T-cell (primary cell): ENCODE results near the gene DLGAP1. TPM values are rescaled to one million over a fixed set of nuclear protein-coding genes. Genes with fewer than 3 reads are reported as not detected.

Source experiments
- ATAC-seq, 4 experiments: fragments of 200-7000 bp in 3 of 4; fragments of 150-1000 bp in 1 of 4; cut with Tn5 transposase; replicated peaks in 1 of 4; 1 replicate in 3 of 4; 2 replicates in 1 of 4; pipeline ENCODE4 v1.10.0; 2021; ENCODE audit warnings: moderate library complexity in 3 of 4, mild to moderate bottlenecking in 2 of 4, moderate number of reproducible peaks in 1 of 4
- CTCF ChIA-PET, 2 donors: fragments of 300-600 bp; sonication (Branson Sonifier 250); formaldehyde crosslinking; loops; one replicate each; lab custom pipeline; 2022; ENCODE audit warnings: antibody characterized with exemption in 2 of 2; lab: Charles Lee
- POLR2A ChIA-PET, 2 donors: fragments of 300-600 bp; sonication (Branson Sonifier 250); formaldehyde crosslinking; loops; one replicate each; lab custom pipeline; 2022; ENCODE audit warnings: antibody characterized with exemption in 2 of 2; lab: Charles Lee
- DNase-seq, 35 experiments: peaks; one replicate each; pipeline versions ENCODE4 v3.0.0 to v3.0.0-alpha.2; 2013 to 2023
- H3K27ac ChIP-seq: one replicate; pipeline ENCODE4 v1.5.1; 2013; ENCODE audit warnings: low read length
- H3K27me3 ChIP-seq, 2 experiments: replicated peaks in 1 of 2; 1 replicate in 1 of 2; 2 replicates in 1 of 2; pipeline versions ENCODE4 v1.6.1 to v1.7.0; 2013; ENCODE audit warnings: low read length in 1 of 2, mixed read lengths in 1 of 2; ENCODE audit not compliant: control insufficient read depth in 2 of 2, insufficient read depth in 2 of 2; ENCODE audit errors: extremely low read depth in 1 of 2
- H3K36me3 ChIP-seq, 2 donors: 1 replicate in 1 of 2; 2 replicates in 1 of 2; pipeline versions ENCODE4 v1.6.1 to v1.7.0; 2013; ENCODE audit warnings: low read length in 1 of 2; ENCODE audit not compliant: control insufficient read depth in 2 of 2, insufficient read depth in 1 of 2; ENCODE audit errors: extremely low read depth in 1 of 2
- H3K4me1 ChIP-seq, 2 experiments: 1 replicate in 1 of 2; 2 replicates in 1 of 2; pipeline versions ENCODE4 v1.6.1 to v1.7.0; 2013; ENCODE audit warnings: low read length in 2 of 2, mixed read lengths in 1 of 2; ENCODE audit not compliant: insufficient read depth in 2 of 2, control insufficient read depth in 1 of 2; ENCODE audit errors: extremely low read depth in 1 of 2
- H3K4me3 ChIP-seq, 2 donors: 1 replicate in 1 of 2; 2 replicates in 1 of 2; pipeline versions ENCODE4 v1.5.1 to v1.7.0; 2013; ENCODE audit warnings: mild to moderate bottlenecking in 2 of 2, low read length in 1 of 2, moderate library complexity in 1 of 2; ENCODE audit not compliant: control insufficient read depth in 1 of 2; ENCODE audit errors: extremely low read depth in 1 of 2
- H3K9me3 ChIP-seq: 2 replicates; pipeline ENCODE4 v1.7.0; 2013
- H3K27ac Mint-ChIP-seq, 2 donors: one replicate each; pipeline ENCODE4 v1.8.0; 2020 to 2021; ENCODE audit warnings: mild to moderate bottlenecking in 2 of 2, mixed read lengths in 2 of 2
- H3K27me3 Mint-ChIP-seq, 2 donors: one replicate each; pipeline ENCODE4 v1.8.0; 2021 to 2022; ENCODE audit warnings: mixed read lengths in 2 of 2
- H3K36me3 Mint-ChIP-seq: one replicate; pipeline ENCODE4 v1.8.0; 2021; ENCODE audit warnings: mixed read lengths
- H3K4me1 Mint-ChIP-seq, 3 donors: one replicate each; pipeline ENCODE4 v1.8.0; 2020 to 2022; ENCODE audit warnings: mixed read lengths in 3 of 3, mild to moderate bottlenecking in 1 of 3
- H3K4me3 Mint-ChIP-seq, 3 donors: one replicate each; pipeline ENCODE4 v1.8.0; 2020 to 2022; ENCODE audit warnings: mild to moderate bottlenecking in 3 of 3, mixed read lengths in 3 of 3, moderate library complexity in 3 of 3
- H3K9me3 Mint-ChIP-seq, 3 donors: one replicate each; pipeline ENCODE4 v1.8.0; 2020 to 2022; ENCODE audit warnings: mixed read lengths in 3 of 3
- WGBS: methylation state at CpG from one replicate; pipeline ENCODE4 v1.1.5; 2013; ENCODE audit warnings: missing lambda C conversion rate; ENCODE audit not compliant: insufficient coverage; 5-methylcytosine and 5-hydroxymethylcytosine counted together
- total RNA-seq, 35 experiments: library from RNA in 6 of 35; stranded (reverse) in 6 of 35; fragments of 120-200 nt in 1 of 35; gene quantifications; one replicate each; pipeline versions ENCODE4 v1.2.1 to v1.2.4 and lab custom pipeline; 2013 to 2026

Gene DLGAP1
- total RNA-seq, 5 donors from 2014 or later (not counting 1 experiment from before 2014, with no cell fraction given), result 0.25 to 1.8 (median 0.26) TPM

GRCh38 chr18:4271952-4272351 is 183.2 kb downstream of the DLGAP1 start:
- no peaks in the 10 kb centered on the region for H3K27me3 Mint-ChIP-seq
- no peaks in the 10 kb centered on the region for H3K9me3 ChIP-seq
- H3K36me3 Mint-ChIP-seq, result no peaks in the 10 kb centered on the region
- H3K9me3 Mint-ChIP-seq, result peaks cover 3 to 4% (median 4%) of the 10 kb centered on the region in 3 donors
- ATAC-seq (no peak), DNase-seq (no peak)
- H3K27ac Mint-ChIP-seq, result no peak overlapping the region
- no peak overlapping the region for H3K27ac ChIP-seq
- H3K4me1 Mint-ChIP-seq, result no peaks in the 10 kb centered on the region
- H3K27me3 ChIP-seq, result no peaks in the 10 kb centered on the region
- WGBS, result no CpG with 5 or more reads among the region's 2 CpGs
- ChIA-PET CTCF (no interaction called here), POLR2A (no interaction called here)
- H3K4me1 ChIP-seq, result no peaks in the 10 kb centered on the region
- H3K4me3 Mint-ChIP-seq, result no peak overlapping the region
- no peaks in the 10 kb centered on the region for H3K36me3 ChIP-seq
- H3K4me3 ChIP-seq, result no peak overlapping the region

- H3K27me3 Mint-ChIP-seq, result no peaks in the 10 kb centered on the region
- H3K4me1 ChIP-seq, result no peaks in the 10 kb centered on the region
- H3K27ac ChIP-seq, result no peak overlapping the region
- H3K36me3 ChIP-seq, result no peaks in the 10 kb centered on the region
- DNase-seq, result no peak
- ATAC-seq, result no peak
- H3K36me3 Mint-ChIP-seq, result no peaks in the 10 kb centered on the region
- POLR2A ChIA-PET, result no interaction called here
- no peak overlapping the region for H3K4me3 Mint-ChIP-seq
- WGBS, result no CpG with 5 or more reads among the region's 2 CpGs
- CTCF ChIA-PET, result no interaction called here
- no peaks in the 10 kb centered on the region for H3K4me1 Mint-ChIP-seq
- no peak overlapping the region for H3K4me3 ChIP-seq
- no peaks in the 10 kb centered on the region for H3K9me3 ChIP-seq
- H3K27ac Mint-ChIP-seq, result no peak overlapping the region
- no peaks in the 10 kb centered on the region for H3K27me3 ChIP-seq
- H3K9me3 Mint-ChIP-seq, result peaks cover 4 to 8% (median 7%) of the 10 kb centered on the region in 3 donors
Observed at GRCh38 chr18:4270988-4271387, 184.1 kb downstream of the DLGAP1 start.

DNA sequence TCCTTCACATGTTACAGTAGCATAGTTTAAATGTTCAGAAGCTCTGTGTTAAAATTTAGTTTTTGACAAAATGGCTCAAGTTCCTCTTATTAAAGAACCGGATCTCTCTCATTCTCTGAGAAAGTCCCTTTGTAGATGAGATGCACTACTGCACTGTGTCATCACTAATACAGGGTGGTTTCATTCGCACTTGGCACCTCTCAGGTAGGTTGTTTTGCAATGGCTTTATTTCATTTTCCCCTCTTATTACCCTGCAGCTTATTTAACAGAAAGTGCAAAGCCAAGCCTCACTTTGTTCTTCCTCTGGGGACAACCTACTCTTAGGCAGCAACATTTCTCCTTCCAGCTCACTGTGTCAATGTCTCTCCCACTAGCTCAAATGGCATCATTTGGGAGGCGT is 185.1 kb downstream of the DLGAP1 start:
- Mint-ChIP-seq H3K27me3 (no peaks in the 10 kb centered on the region), H3K4me3 (no peak overlapping the region), H3K27ac (no peak overlapping the region), H3K9me3 (peaks cover 4 to 9% (median 7%) of the 10 kb centered on the region in 3 donors), H3K4me1 (no peaks in the 10 kb centered on the region), H3K36me3 (no peaks in the 10 kb centered on the region)
- no peaks in the 10 kb centered on the region for H3K4me1 ChIP-seq
- no peaks in the 10 kb centered on the region for H3K27me3 ChIP-seq
- 20% methylated on average over 1 of the region's 3 CpGs for whole genome bisulfite sequencing
- H3K9me3 ChIP-seq, result no peaks in the 10 kb centered on the region
- H3K27ac ChIP-seq, result no peak overlapping the region
- ChIA-PET POLR2A (no interaction called here), CTCF (no interaction called here)
- no peak for ATAC-seq
- DNase-seq, result no peak
- no peak overlapping the region for H3K4me3 ChIP-seq
- H3K36me3 ChIP-seq, result no peaks in the 10 kb centered on the region

DNA sequence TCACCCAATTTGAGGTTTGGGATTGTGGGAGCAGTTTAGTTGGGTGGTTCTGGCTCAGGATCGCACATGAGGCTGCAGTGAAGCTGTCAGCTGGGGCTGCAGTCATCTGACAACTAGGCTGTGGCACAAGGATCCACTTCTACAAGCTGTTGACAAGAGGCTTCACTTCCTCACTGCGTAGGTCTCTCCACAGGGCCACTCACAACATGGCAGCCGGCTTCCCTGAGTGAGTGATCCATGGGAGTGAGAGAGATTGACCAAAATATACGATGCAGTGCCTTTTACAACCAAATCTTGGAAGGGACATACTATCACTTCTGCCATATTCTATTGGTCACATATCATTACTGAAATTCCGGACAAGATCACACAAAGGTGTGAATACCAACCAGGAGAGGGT is 187.5 kb downstream of the DLGAP1 start:
- H3K36me3 ChIP-seq, result no peaks in the 10 kb centered on the region
- Mint-ChIP-seq H3K27ac (no peak overlapping the region), H3K9me3 (peaks cover 0 to 9% (median 7%) of the 10 kb centered on the region in 3 donors), H3K4me1 (no peaks in the 10 kb centered on the region), H3K36me3 (no peaks in the 10 kb centered on the region), H3K27me3 (no peaks in the 10 kb centered on the region), H3K4me3 (no peak overlapping the region)
- H3K27me3 ChIP-seq, result no peaks in the 10 kb centered on the region
- ChIA-PET POLR2A (no interaction called here), CTCF (no interaction called here)
- H3K4me1 ChIP-seq, result no peaks in the 10 kb centered on the region
- no peak overlapping the region for H3K4me3 ChIP-seq
- no peak overlapping the region for H3K27ac ChIP-seq
- ATAC-seq (no peak), DNase-seq (no peak)
- no CpG with 5 or more reads among the region's 5 CpGs for WGBS
- H3K9me3 ChIP-seq, result no peaks in the 10 kb centered on the region

DNA sequence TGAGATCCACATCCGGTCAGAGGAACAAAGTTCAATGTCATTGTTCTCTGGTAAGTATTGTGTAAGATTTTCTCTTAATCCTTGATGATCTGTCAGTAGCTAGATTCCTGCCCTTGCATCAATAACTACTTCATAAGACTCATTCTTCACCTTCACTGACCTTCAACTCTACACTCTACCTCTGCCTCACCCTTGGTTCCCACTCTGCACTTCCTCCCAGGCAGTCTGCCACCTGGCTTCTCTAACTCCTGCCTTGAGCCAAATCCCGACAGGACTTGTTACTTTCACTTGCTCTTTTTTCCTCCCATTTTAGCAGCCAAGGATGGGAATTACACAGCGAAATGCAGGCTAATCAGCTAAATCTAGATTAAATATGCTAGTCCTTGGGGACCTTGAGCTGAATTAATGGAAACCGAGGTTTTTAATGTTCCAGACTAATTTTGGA is 190.7 kb downstream of the DLGAP1 start:
- Mint-ChIP-seq H3K4me3 (no peak overlapping the region), H3K36me3 (no peaks in the 10 kb centered on the region), H3K4me1 (no peaks in the 10 kb centered on the region), H3K9me3 (peaks cover 0 to 9% (median 3%) of the 10 kb centered on the region in 3 donors), H3K27me3 (no peaks in the 10 kb centered on the region), H3K27ac (no peak overlapping the region)
- Histone ChIP-seq H3K36me3 (no peaks in the 10 kb centered on the region), H3K27ac (no peak overlapping the region), H3K27me3 (no peaks in the 10 kb centered on the region), H3K4me3 (no peak overlapping the region), H3K9me3 (no peaks in the 10 kb centered on the region), H3K4me1 (no peaks in the 10 kb centered on the region)
- POLR2A ChIA-PET, result no interaction called here
- CTCF ChIA-PET, result no interaction called here
- DNase-seq (no peak), ATAC-seq (no peak)
- WGBS, result 79% methylated on average over 3 of the region's 4 CpGs

DNA sequence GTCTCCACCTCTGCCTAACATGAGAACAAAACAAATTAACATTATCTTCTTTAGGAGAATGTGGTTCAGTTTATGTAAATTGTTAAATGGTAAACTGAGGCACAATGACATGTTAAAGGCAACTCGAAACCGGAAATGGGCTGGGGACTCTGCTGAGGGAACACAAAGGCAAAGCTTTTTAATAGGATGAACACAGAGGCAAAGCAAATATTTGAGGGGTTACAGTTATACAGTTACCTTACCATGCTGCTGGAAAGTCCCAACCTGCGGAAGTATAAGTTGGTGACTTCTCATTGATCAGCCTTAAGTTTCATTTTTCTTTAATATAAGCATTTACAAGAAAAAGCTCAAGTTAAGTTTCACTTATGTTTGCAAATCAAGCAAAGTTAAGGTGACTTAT is 195.0 kb downstream of the DLGAP1 start:
- Mint-ChIP-seq H3K9me3 (no peaks in the 10 kb centered on the region), H3K27me3 (no peaks in the 10 kb centered on the region), H3K4me1 (no peaks in the 10 kb centered on the region), H3K27ac (no peak overlapping the region), H3K36me3 (no peaks in the 10 kb centered on the region), H3K4me3 (no peak overlapping the region)
- Histone ChIP-seq H3K27ac (no peak overlapping the region), H3K4me1 (no peaks in the 10 kb centered on the region), H3K4me3 (no peak overlapping the region), H3K36me3 (no peaks in the 10 kb centered on the region), H3K9me3 (no peaks in the 10 kb centered on the region), H3K27me3 (no peaks in the 10 kb centered on the region)
- no peak for DNase-seq
- ChIA-PET POLR2A (no interaction called here), CTCF (no interaction called here)
- no CpG with 5 or more reads among the region's 3 CpGs for WGBS
- ATAC-seq, result no peak
